GM12878 (cell line): ENCODE measurements around the gene NR2F6.

ENCODE experiments used
- ASH2L ChIP-seq: fragments of 300-600, 200-600 bp; sonication (generic); IDR thresholded peaks from 2 replicates; pipeline ENCODE4 v1.6.1; 2017; ENCODE audit warnings: low read depth, mild to moderate bottlenecking, borderline replicate concordance
- CREB1 ChIP-seq: IDR thresholded peaks from 2 replicates; pipeline ENCODE4 v1.6.1; 2012; ENCODE audit warnings: low read depth, mild to moderate bottlenecking, inconsistent platforms
- FOXM1 ChIP-seq: IDR thresholded peaks from 2 replicates; pipeline ENCODE4 v1.6.1; 2012; ENCODE audit warnings: low read depth, mild to moderate bottlenecking, inconsistent platforms, low read length, moderate library complexity
- POLR2A ChIP-seq: IDR thresholded peaks from 2 replicates; pipeline ENCODE4 v1.6.1; 2011; ENCODE audit warnings: low read depth, mild to moderate bottlenecking, low read length
- RAD21 ChIP-seq: IDR thresholded peaks from 2 replicates; pipeline ENCODE4 v1.6.1; 2011; ENCODE audit warnings: mild to moderate bottlenecking, low read depth, low read length, moderate library complexity; ENCODE audit not compliant: insufficient read depth
- SUZ12 ChIP-seq: fragments of 200-600 bp; sonication (generic); IDR thresholded peaks from one replicate; pipeline ENCODE4 v1.6.1; 2018; ENCODE audit warnings: antibody characterized with exemption, mild to moderate bottlenecking; ENCODE audit not compliant: unreplicated experiment
- TF ChIP-seq, protein P1 (sequence below), 3 experiments: IDR thresholded peaks in 2 of 3; conservative IDR thresholded peaks in 1 of 3; 2 replicates each; pipeline ENCODE4 v1.5.1; 2011; ENCODE audit warnings: low read depth in 3 of 3, low read length in 3 of 3, mild to moderate bottlenecking in 3 of 3, control low read depth in 2 of 3, moderate library complexity in 2 of 3, inconsistent platforms in 1 of 3, mixed read lengths in 1 of 3; ENCODE audit not compliant: control insufficient read depth in 2 of 3, insufficient read depth in 1 of 3; ENCODE audit errors: extremely low read depth in 1 of 3

DNA sequence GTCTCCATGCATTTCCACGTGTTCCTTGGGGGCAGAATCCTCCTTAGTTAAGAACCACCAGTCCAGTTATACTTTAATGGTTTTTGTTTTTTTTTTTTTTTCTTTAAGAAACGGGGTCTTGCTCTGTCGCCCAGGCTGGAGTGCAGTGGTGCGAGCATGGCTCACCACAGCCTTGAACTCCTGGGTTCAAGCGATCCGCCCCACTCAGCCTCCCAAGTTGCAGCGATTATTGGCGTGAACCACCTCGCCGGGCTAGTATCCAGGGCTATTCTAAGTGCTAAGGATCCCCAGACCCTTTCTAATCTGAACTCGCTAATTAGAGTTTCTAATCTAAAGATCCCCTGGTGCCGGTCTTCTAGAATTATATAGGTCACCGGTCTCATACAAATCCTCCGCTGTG, 47.9 kb upstream of the NR2F6 start:
- TF ChIP-seq SUZ12 (no peak), POLR2A (no peak), CREB1 (no peak), FOXM1 (no peak), ASH2L (no peak), RAD21 (no peak)
- TF ChIP-seq, protein P1, sequence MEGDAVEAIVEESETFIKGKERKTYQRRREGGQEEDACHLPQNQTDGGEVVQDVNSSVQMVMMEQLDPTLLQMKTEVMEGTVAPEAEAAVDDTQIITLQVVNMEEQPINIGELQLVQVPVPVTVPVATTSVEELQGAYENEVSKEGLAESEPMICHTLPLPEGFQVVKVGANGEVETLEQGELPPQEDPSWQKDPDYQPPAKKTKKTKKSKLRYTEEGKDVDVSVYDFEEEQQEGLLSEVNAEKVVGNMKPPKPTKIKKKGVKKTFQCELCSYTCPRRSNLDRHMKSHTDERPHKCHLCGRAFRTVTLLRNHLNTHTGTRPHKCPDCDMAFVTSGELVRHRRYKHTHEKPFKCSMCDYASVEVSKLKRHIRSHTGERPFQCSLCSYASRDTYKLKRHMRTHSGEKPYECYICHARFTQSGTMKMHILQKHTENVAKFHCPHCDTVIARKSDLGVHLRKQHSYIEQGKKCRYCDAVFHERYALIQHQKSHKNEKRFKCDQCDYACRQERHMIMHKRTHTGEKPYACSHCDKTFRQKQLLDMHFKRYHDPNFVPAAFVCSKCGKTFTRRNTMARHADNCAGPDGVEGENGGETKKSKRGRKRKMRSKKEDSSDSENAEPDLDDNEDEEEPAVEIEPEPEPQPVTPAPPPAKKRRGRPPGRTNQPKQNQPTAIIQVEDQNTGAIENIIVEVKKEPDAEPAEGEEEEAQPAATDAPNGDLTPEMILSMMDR (IDR thresholded peaks at IDR 0.05 in 2 of 3, conservative IDR thresholded peaks at IDR 0.05 in 1 of 3; ENCODE audit: control insufficient read depth in 2 of 3, extremely low read depth in 1 of 3, insufficient read depth in 1 of 3, low read depth in 3 of 3, low read length in 3 of 3), result no peak
